ENCODE data around the gene GMDS. TPM values are rescaled to one million over a fixed set of nuclear protein-coding genes. Genes with fewer than 3 reads are reported as not detected.

Gene GMDS
- total RNA-seq, 1 donor from 2014 or later = 65.2 TPM

DNA sequence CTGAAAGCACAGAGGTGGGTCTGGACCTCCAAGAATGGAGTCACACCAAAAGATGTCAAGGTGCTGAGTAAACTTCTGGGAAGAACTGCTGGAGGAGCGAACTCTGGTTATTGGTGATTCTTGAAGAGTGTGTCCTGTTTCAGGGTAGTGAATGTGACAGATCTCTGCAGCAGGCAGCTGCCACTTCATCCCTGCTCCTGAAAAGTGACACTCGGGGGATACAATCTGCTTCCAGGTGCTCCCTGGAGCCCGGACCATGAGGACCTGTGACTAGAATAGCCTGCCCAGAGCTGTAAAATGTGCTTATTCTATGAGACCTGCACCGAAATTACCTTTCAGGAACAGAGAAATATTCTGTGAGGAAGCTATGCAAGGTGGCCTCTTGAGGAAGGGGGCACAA lies 444.6 kb downstream of the GMDS start:
- no peak for DNase-seq (ENCODE audit: low spot score)

DNA sequence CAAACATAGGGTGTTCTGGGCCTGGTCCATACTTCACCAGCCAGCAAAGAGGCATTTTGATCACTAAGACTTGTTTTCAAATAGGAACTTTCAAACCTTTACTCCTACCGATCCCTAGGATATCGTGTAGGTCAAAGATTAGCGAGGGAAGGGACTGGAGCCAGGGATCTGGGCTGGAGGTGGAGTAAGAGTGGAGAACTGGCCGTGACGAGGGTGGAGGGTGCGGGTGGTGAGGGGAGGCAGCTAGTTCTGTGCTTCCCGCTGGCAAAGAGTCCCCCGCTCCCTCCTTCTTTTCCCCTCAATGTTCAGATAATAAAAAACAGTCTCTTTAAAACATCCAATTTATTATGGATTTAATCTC lies 446.5 kb downstream of the GMDS start:
- DNase-seq (ENCODE audit: low spot score) = no peak

DNA sequence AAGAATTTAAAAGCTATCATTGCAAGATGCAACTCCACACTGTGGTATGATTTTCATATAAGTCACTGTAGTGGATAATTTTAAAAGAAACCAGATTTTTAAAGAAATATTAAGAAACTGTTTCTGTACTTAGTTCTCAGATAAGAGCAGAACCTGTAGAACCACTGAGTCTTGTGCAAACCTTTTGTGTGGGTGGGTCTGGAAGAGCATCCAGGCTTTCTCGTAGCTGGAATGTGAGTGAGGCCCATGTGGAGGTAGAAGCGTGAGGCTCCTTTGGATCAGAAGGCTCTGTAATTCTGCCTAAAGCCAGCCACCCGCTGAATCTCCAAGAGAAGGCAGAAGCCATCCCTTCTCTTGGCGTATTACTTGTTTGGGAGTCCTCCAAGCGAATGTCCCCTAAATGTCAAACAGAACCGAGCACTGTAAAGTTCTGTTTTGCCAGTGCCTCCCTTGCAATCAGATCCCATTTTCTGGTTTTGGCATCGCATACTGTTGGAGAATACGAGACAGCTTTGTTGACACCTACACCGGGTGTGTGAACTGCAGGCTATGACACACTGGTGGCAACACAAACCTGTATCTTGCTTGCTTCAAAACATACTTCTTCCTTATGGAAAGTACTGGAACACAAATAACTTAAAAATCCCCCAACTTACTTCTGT lies 447.0 kb downstream of the GMDS start:
- no peak for DNase-seq (ENCODE audit: low spot score)

GRCh38 chr6:1797801-1798200 lies 447.6 kb downstream of the GMDS start:
- DNase-seq (ENCODE audit: low spot score) = no peak

DNA sequence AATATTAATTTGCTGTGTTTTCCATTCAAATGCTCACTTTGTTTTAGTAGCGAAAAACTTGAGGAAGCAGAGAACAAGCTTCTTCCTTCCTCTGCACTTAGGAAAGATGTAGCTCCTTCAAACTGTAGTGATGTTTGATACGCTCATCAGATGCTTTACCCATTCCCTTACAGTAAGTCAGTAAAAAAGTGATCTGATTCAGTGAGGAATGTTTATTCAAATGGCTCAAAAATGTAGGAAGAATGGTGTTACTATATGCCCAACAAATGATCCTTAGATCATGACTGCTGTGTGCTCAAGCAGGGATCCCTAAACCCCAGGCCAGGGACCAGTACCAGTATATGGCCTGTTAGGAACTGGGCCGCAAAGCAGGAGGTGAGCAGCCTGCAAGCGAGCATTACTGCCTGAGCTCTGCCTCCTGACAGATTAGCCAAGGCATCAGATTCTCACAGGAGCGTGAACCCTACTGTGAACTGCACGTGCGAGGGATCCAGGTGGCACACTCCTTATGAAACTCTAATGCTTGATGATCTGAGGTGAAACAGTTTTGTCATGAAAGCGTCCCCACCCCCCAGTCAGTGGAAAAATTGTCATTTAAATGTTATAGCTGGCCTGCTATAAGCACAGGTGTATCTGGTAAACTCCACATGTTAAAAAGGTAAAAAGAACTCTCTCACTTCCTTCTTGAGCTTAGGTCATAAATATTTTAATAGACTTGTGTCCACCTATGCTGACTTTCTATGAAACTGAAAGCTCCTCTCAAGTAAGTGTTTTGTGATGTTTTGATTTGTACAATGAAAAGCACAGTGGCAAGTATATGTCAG lies 448.5 kb downstream of the GMDS start:
- no peak for DNase-seq (ENCODE audit: low spot score)

- DNase-seq (ENCODE audit: low spot score) = no peak
These were observed 449.5 kb downstream of the GMDS start for GRCh38 chr6:1795910-1796309.

- no peak for DNase-seq (ENCODE audit: low spot score)
These were observed 452.4 kb downstream of the GMDS start for GRCh38 chr6:1792989-1793388.

- DNase-seq (ENCODE audit: low spot score) = no peak
These were observed 454.7 kb downstream of the GMDS start for GRCh38 chr6:1790684-1791083.

DNA sequence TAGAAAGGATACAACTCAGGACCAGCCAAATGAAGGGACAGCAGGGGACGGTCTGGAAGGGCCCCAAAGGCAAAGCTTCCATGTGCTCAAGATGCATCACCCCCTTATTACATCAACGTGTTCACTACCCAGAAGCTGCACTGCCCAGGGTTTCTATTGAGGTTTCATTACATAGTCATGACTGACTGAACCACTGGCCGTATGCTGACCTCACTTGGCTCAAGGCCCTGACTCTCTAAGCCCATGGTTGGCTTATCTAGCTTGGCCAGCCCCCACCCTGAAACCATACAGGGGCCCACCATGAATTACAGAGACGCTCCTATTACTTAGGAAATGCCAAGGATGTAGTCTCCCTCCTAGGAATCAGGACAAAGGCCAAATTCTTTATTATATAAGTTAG lies 456.3 kb downstream of the GMDS start:
- DNase-seq (ENCODE audit: low spot score) = no peak

DNA sequence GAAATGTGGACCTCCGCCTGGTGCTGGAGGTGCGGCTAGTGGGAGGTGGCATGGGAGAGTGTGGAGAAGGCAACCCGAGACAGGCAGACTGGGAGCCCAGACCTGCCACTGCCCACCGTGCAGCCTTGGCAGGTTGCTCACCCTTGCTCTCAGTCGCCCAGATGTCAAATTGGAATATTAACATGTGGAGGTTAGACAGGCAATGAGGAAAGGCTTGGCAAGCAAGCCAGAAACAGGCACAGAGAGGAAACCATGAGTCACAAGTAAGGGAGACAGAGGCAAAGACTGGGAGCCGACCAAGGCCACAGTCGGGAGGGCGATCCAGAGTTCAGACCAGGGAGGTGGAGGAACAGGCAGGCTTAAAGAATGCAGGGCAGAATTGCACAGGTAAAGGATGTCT lies 457.5 kb downstream of the GMDS start:
- DNase-seq (ENCODE audit: low spot score) = no peak

GRCh38 chr6:1786455-1787453 lies 458.7 kb downstream of the GMDS start:
- no peak for DNase-seq (ENCODE audit: low spot score)

- no peak for DNase-seq (ENCODE audit: low spot score)
These were observed 461.0 kb downstream of the GMDS start for GRCh38 chr6:1784422-1784884.

GRCh38 chr6:1781817-1782184 lies 463.6 kb downstream of the GMDS start:
- DNase-seq (ENCODE audit: low spot score) = no peak

DNA sequence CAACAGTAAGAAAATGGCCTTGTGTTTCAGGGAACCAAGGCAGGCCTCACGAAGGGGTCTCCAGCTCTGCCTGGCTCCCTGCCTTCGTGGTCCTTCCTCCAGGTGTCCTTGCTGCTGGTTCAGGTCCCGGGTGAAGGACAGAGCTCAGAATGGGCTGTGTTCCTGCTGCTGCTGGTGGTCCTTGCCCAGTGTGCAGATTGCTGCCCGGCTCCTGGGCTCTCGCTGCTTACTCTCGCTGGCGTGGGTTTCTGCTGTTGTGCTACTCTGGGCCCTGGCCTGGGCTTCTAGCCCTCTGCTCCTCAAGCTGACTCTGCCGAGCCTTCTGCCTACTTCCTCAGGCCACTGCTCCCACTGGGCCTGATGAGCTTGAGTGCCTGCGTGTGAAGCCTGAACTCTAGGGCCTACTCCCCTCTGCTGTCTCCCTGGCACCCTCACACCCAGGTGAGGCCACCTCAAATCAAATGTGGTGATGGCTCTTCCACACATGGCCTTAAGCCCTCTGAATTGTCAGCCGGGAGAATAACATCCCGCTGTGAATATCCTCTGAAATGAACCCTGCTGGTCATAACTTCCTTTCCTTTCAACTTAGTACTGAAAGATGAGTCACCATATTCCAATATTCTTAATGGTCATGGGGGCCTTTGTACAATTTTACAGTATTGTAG lies 464.1 kb downstream of the GMDS start:
- DNase-seq (ENCODE audit: low spot score) = no peak

- no peak for DNase-seq (ENCODE audit: low spot score)
These were observed 465.0 kb downstream of the GMDS start for GRCh38 chr6:1780251-1780867.

DNA sequence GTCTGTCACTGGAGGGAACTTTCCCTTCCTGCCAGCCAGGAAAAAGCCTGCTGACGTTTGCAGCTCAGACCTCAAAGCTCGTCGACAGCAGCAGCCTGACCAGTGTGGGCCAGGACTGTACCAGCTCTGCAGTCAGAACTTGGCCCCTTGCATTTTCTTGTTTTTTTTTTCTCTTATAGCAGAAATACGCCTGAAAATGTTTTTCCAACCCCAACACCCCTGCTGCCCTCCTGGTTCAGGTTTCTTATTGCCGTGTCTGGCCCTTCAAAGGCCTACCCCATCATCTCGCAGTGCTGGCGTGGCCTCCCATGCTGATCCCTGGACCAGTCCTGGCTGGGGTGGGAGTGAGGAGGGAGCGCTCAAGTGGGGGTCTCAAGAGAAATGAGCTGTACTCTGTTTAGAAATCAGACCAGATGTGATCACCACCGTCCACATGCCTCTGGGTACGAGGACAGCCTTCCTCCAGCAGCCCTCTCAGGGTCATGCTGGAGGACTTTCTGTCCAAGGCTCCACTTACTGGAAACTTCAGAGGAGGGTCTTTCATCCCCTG lies 466.6 kb downstream of the GMDS start:
- DNase-seq (ENCODE audit: low spot score) = no peak

GRCh38 chr6:1777921-1778685 lies 467.3 kb downstream of the GMDS start:
- no peak for DNase-seq (ENCODE audit: low spot score)

DNA sequence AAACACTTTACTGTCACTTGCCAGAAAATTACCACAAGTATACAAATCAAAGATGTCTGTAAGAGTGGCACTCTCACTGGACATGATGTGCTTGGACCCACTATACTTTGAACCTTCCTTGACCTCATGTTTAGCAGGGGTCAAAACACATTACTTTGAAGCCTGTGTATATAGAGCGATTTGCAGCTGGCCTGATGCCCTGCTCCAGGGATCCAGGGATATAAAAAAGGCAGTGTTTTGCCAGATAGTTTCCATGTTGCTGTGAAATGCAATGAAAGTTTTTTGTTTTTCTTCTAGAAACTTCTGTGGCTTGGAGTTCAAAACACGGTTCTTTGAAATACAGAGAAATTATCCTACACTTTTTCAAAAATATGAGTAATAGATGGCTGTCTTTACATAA lies 470.0 kb downstream of the GMDS start:
- no peak for DNase-seq (ENCODE audit: low spot score)

GRCh38 chr6:1774226-1774915 lies 471.0 kb downstream of the GMDS start:
- no peak for DNase-seq (ENCODE audit: low spot score)

- no peak for DNase-seq (ENCODE audit: low spot score)
These were observed 471.7 kb downstream of the GMDS start for GRCh38 chr6:1773700-1774099.
